Breast epithelium (tissue), 4 donors: ENCODE measurements around the gene NIPSNAP2. TPM values are rescaled to one million over a fixed set of nuclear protein-coding genes. Genes with fewer than 3 reads are reported as not detected.
"Not testable (repeated sequence)": the region's sequence is repeated elsewhere in the genome, so short reads cannot be mapped to it uniquely, and the experiment has no call there.

Experiments
- DNase-seq, 2 donors: peaks; one replicate each; pipeline ENCODE4 v3.0.0-alpha.2; 2019; ENCODE audit warnings: low spot score in 2 of 2
- H3K27ac ChIP-seq, 2 donors: fragments of 200-600 bp; sonication (generic) in 1 of 2; one replicate each; pipeline ENCODE4 v1.5.1; 2016 to 2019; ENCODE audit warnings: mild to moderate bottlenecking in 1 of 2
- H3K27me3 ChIP-seq, 2 donors: fragments of 200-600 bp; sonication (generic) in 1 of 2; one replicate each; pipeline versions ENCODE4 v1.5.1 to v1.6.0; 2017 to 2019; ENCODE audit warnings: control low read depth in 1 of 2, mild to moderate bottlenecking in 1 of 2
- H3K36me3 ChIP-seq: fragments of 200-600 bp; one replicate; pipeline ENCODE4 v1.5.1; 2019
- H3K4me1 ChIP-seq, 2 donors: fragments of 200-600 bp; sonication (generic); one replicate each; pipeline ENCODE4 v1.5.1; 2016 to 2019; ENCODE audit warnings: control low read depth in 1 of 2
- H3K4me3 ChIP-seq, 3 donors: fragments of 200-600 bp; sonication (generic); 1 replicate in 2 of 3; 2 replicates in 1 of 3; pipeline ENCODE4 v1.5.1; 2016 to 2019; ENCODE audit warnings: mild to moderate bottlenecking in 3 of 3, moderate library complexity in 2 of 3
- H3K9me3 ChIP-seq, 2 donors: fragments of 200-600 bp; sonication (generic) in 1 of 2; one replicate each; pipeline ENCODE4 v1.5.1; 2016 to 2019; ENCODE audit warnings: control low read depth in 1 of 2
- POLR2A ChIP-seq: fragments of 450-650 bp; IDR thresholded peaks from one replicate; pipeline ENCODE4 v1.6.1; 2016; ENCODE audit warnings: antibody characterized with exemption, mild to moderate bottlenecking, moderate library complexity
- POLR2AphosphoS5 ChIP-seq, 3 donors: sonication (generic); formaldehyde crosslinking; IDR thresholded peaks; one replicate each; pipeline ENCODE4 v1.6.1; 2017; ENCODE audit warnings: antibody characterized with exemption in 3 of 3
- intact Hi-C: fragments of 100-400 bp; cut with DNase I; formaldehyde crosslinking; loops from one replicate; pipeline ENCODE4 v1.15.1; 2023; ENCODE audit warnings: low total_unique reads
- total RNA-seq, 3 donors: library from RNA; depleted of rRNA; stranded (reverse); fragments of >200 nt; gene quantifications; one replicate each; pipeline ENCODE4 v1.1.0, GENCODE V29; 2016
- TF ChIP-seq, protein P1 (sequence below), 3 donors: fragments of 450-650 bp; IDR thresholded peaks; one replicate each; pipeline ENCODE4 v1.5.1; 2016 to 2017; ENCODE audit warnings: antibody characterized with exemption in 3 of 3, mild to moderate bottlenecking in 3 of 3, moderate library complexity in 3 of 3

Gene NIPSNAP2
- total RNA-seq, 3 donors from 2014 or later: 79.8 to 128 (median 87.2) TPM

GRCh38 chr7:55996856-55997500, 32.6 kb downstream of the NIPSNAP2 start:
- Histone ChIP-seq H3K4me1 (no peaks in the 10 kb centered on the region), H3K9me3 (no peaks in the 10 kb centered on the region), H3K4me3 (no peak overlapping the region), H3K36me3 (no peaks in the 10 kb centered on the region), H3K27me3 (no peaks in the 10 kb centered on the region), H3K27ac (no peak overlapping the region)
- TF ChIP-seq, protein P1, sequence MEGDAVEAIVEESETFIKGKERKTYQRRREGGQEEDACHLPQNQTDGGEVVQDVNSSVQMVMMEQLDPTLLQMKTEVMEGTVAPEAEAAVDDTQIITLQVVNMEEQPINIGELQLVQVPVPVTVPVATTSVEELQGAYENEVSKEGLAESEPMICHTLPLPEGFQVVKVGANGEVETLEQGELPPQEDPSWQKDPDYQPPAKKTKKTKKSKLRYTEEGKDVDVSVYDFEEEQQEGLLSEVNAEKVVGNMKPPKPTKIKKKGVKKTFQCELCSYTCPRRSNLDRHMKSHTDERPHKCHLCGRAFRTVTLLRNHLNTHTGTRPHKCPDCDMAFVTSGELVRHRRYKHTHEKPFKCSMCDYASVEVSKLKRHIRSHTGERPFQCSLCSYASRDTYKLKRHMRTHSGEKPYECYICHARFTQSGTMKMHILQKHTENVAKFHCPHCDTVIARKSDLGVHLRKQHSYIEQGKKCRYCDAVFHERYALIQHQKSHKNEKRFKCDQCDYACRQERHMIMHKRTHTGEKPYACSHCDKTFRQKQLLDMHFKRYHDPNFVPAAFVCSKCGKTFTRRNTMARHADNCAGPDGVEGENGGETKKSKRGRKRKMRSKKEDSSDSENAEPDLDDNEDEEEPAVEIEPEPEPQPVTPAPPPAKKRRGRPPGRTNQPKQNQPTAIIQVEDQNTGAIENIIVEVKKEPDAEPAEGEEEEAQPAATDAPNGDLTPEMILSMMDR (IDR thresholded peaks at IDR 0.05): no peak
- no peak for TF ChIP-seq POLR2AphosphoS5 (IDR thresholded peaks at IDR 0.05)
- TF ChIP-seq POLR2A: no peak
- no peak for DNase-seq
- intact Hi-C loops: no loop called here

- no peak for TF ChIP-seq POLR2AphosphoS5 (IDR thresholded peaks at IDR 0.05)
- no peak for TF ChIP-seq POLR2A
- TF ChIP-seq, protein P1 (IDR thresholded peaks at IDR 0.05): no peak
- Histone ChIP-seq H3K27ac (no peak overlapping the region), H3K27me3 (no peaks in the 10 kb centered on the region), H3K4me1 (no peaks in the 10 kb centered on the region), H3K4me3 (no peak overlapping the region), H3K9me3 (no peaks in the 10 kb centered on the region), H3K36me3 (no peaks in the 10 kb centered on the region)
- DNase-seq: no peak
- intact Hi-C loops: no loop called here
Observed at GRCh38 chr7:56003749-56004148, 39.4 kb downstream of the NIPSNAP2 start.

DNA sequence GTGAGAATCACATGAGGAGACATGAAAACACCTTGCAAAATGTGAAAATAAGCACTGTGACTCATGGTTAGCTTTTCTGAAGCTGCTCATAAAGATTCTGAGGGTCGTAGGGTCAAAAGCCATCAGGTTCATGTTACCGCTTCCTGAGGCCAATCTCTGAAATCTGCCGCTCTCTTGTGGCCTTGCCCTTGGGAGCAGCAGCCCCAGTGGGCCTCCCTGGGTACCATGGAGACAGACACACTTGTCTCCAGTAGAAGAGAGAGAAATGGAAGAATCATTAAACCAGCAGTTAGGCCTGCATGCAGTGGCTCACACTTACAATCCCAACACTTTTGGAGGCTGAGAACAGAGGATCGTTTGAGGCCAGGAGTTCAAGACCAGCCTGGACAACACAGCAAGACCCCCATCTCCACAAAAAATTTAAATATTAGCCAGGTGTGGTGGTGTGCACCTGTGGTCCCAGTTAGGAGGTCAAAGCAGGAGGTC, 42.8 kb downstream of the NIPSNAP2 start:
- no peak overlapping the region for H3K4me3 ChIP-seq
- H3K27me3 ChIP-seq: no peaks in the 10 kb centered on the region
- H3K27ac ChIP-seq: no peak overlapping the region
- no peaks in the 10 kb centered on the region for H3K36me3 ChIP-seq
- no peak for DNase-seq
- intact Hi-C loops: no loop called here
- no peaks in the 10 kb centered on the region for H3K4me1 ChIP-seq
- TF ChIP-seq POLR2A: no peak
- TF ChIP-seq POLR2AphosphoS5 (IDR thresholded peaks at IDR 0.05): no peak
- TF ChIP-seq, protein P1 (IDR thresholded peaks at IDR 0.05): no peak
- no peaks in the 10 kb centered on the region for H3K9me3 ChIP-seq

DNA sequence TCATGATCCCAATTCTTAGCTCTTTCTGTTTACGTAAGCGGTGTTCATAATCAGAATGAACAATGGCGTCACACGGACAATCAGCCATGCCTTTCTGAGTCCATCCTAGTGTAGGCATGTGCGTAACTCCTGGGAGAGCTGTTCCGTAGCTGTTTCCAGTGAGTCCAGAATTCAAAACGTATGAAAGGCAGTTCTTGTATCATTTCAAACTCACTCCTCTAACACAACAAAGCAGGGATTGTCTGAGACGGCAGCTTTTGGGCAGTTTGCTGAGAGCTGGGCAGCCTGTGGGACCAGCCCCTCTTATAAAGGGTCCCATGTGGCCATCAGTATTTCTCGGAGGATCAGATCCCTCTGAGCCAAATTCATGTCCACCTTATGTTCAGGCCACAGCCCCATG, 43.5 kb downstream of the NIPSNAP2 start:
- Histone ChIP-seq H3K4me1 (no peaks in the 10 kb centered on the region), H3K27me3 (no peaks in the 10 kb centered on the region), H3K36me3 (no peaks in the 10 kb centered on the region), H3K9me3 (no peaks in the 10 kb centered on the region), H3K27ac (no peak overlapping the region), H3K4me3 (no peak overlapping the region)
- TF ChIP-seq POLR2AphosphoS5 (IDR thresholded peaks at IDR 0.05) (no peak), POLR2A (no peak)
- TF ChIP-seq, protein P1 (IDR thresholded peaks at IDR 0.05): no peak
- no peak for DNase-seq
- intact Hi-C loops: no loop called here

DNA sequence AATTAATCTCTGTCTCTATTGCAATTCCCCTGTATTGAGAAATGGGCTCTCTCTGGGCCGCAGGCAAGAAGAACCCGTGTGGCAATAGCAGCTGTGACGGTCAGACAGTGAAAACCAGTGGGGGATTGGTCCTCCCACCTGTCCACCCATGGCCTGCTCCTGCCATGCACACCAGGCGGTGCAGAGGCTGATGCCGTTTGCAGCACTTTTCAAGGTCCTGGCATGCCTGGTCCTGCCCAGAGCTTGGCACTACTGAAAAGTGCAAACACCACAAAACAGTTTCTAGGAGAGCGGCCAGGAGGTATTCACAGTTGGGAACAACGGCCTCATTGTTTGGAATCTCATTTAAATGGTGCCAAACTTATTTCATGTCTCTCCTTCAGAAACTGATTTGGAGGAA, 45.3 kb downstream of the NIPSNAP2 start:
- intact Hi-C loops: no loop called here
- no peaks in the 10 kb centered on the region for H3K27me3 ChIP-seq
- peak overlapping the region in 1 of 2 donors; percentile 58 for H3K27ac ChIP-seq
- TF ChIP-seq POLR2AphosphoS5 (IDR thresholded peaks at IDR 0.05): no peak
- TF ChIP-seq POLR2A: no peak
- DNase-seq: peak; percentile 56 to 87
- H3K4me3 ChIP-seq: no peak overlapping the region
- H3K4me1 ChIP-seq: no peaks in the 10 kb centered on the region
- no peaks in the 10 kb centered on the region for H3K36me3 ChIP-seq
- no peaks in the 10 kb centered on the region for H3K9me3 ChIP-seq

- H3K9me3 ChIP-seq, intact Hi-C loops, H3K27me3 ChIP-seq, H3K4me3 ChIP-seq, H3K4me1 ChIP-seq, H3K27ac ChIP-seq, DNase-seq, H3K36me3 ChIP-seq: not testable (repeated sequence)
Observed at GRCh38 chr7:56017015-56017414, 52.6 kb downstream of the NIPSNAP2 start.
